Spinal cord (tissue), 10 donors: ENCODE measurements around the gene ATXN2L. TPM values are rescaled to one million over a fixed set of nuclear protein-coding genes. Genes with fewer than 3 reads are reported as not detected.

Experiments
- DNase-seq, 6 donors: peaks; one replicate each; pipeline versions ENCODE4 v3.0.0 to v3.0.0-alpha.2; 2013 to 2015; ENCODE audit warnings: low spot score in 6 of 6, low read depth in 4 of 6
- H3K27ac ChIP-seq: one replicate; pipeline ENCODE4 v1.5.1; 2013; ENCODE audit warnings: low read depth, low read length, control low read depth
- H3K27me3 ChIP-seq: one replicate; pipeline ENCODE4 v1.6.1; 2013; ENCODE audit warnings: low read length; ENCODE audit not compliant: control insufficient read depth, insufficient read depth
- H3K36me3 ChIP-seq: one replicate; pipeline ENCODE4 v1.6.1; 2013; ENCODE audit warnings: low read length; ENCODE audit not compliant: control insufficient read depth, insufficient read depth
- H3K4me1 ChIP-seq: one replicate; pipeline ENCODE4 v1.6.1; 2013; ENCODE audit warnings: low read length; ENCODE audit not compliant: control insufficient read depth, insufficient read depth
- H3K4me3 ChIP-seq: one replicate; pipeline ENCODE4 v1.5.1; 2013; ENCODE audit warnings: low read depth, low read length, control low read depth
- H3K9me3 ChIP-seq: one replicate; pipeline ENCODE4 v1.6.1; 2013; ENCODE audit warnings: low read length; ENCODE audit not compliant: control insufficient read depth, insufficient read depth
- WGBS: methylation state at CpG from one replicate; pipeline ENCODE4 v1.1.5; 2013; ENCODE audit warnings: missing lambda C conversion rate; ENCODE audit not compliant: insufficient coverage; 5-methylcytosine and 5-hydroxymethylcytosine counted together
- polyA plus RNA-seq, 2 donors: library from polyadenylated mRNA; unstranded; fragments of 120-200 nt; gene quantifications; one replicate each; pipeline ENCODE4 v1.2.1, GENCODE V29; 2013; ENCODE audit not compliant: insufficient read length in 2 of 2
- total RNA-seq, 2 donors: library from RNA; depleted of rRNA in 1 of 2; stranded (reverse); fragments of 120-200 nt in 1 of 2; fragments of >200 nt in 1 of 2; gene quantifications; one replicate each; pipeline versions ENCODE4 v1.2.3 to v1.2.4, GENCODE V29; 2013 to 2014
- donor health status: healthy.

The ATXN2L gene
- total and polyA plus RNA-seq, 4 donors, result 40.1 to 159 (median 89.5) TPM

DNA sequence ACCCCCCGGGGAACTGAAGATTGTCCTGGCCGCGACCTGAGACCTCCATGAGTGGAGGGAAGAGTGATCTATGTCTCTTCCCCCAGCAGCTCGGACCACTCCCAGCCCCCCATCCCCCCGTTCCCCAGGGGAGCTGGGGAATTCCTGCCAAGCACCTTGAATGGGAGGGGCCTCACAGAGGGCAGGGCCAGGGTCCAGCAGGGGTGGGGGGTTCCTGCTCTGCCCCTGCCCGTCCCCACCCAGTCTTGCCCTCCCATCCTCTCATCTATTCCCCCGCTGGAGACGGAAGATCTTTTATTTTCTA is 13.9 kb downstream of the ATXN2L start:
- Histone ChIP-seq H3K27me3 (no peaks in the 10 kb centered on the region), H3K36me3 (peaks cover 77% of the 10 kb centered on the region), H3K4me3 (no peak overlapping the region), H3K9me3 (no peaks in the 10 kb centered on the region), H3K4me1 (no peaks in the 10 kb centered on the region), H3K27ac (no peak overlapping the region)
- no CpG with 5 or more reads among the region's 8 CpGs for WGBS
- no peak for DNase-seq

DNA sequence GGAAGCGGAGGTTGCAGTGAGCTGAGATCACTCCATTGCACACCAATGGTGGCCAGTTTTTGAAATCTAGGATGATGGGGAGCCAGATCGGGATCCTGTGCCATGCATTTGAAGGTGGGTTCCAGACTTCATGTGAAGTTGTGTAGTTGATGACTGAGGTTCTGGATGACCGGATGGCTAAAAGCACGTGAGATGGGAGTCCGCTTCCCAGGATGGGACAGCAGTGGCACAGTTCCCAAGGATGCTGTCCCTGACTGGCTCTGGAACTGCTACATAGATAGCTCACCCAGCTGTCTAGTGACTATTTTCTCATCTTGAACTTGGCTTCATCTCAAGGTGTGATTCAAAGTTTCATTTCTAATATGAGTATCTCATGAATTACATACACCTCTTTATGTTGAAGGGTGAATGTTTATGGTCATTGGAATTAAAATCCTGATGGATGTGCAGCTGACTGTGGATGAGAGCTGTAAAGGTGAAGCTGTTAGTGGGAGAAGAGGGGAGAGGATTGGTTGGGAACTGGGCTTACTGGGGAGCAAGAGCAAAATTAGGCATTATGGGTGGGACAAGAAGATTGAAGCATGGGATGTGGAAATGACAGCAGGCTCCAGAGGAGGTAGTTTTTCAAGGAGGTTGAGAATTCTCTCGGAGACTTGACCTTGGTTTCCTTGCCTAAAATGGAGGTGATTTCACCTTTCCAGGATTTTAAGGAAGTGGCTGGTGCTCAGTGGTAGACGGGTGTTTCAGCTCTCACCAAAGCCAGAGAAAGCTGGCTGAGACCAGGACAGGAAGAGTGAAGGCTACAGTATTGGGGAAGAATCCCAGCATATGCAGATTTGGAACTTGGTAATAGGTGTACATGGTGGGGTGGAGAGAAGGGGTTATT is 15.1 kb downstream of the ATXN2L start:
- WGBS, result 95% methylated on average over 7 of the region's 7 CpGs
- DNase-seq, result no peak
- Histone ChIP-seq H3K4me3 (no peak overlapping the region), H3K9me3 (no peaks in the 10 kb centered on the region), H3K27me3 (no peaks in the 10 kb centered on the region), H3K36me3 (peaks cover 78% of the 10 kb centered on the region), H3K4me1 (no peaks in the 10 kb centered on the region), H3K27ac (no peak overlapping the region)

- H3K4me3 ChIP-seq, result no peak overlapping the region
- H3K36me3 ChIP-seq, result peaks cover 78% of the 10 kb centered on the region
- no peak for DNase-seq
- H3K27me3 ChIP-seq, result no peaks in the 10 kb centered on the region
- no peaks in the 10 kb centered on the region for H3K9me3 ChIP-seq
- no peaks in the 10 kb centered on the region for H3K4me1 ChIP-seq
- H3K27ac ChIP-seq, result no peak overlapping the region
- 100% methylated on average over 1 of the region's 1 CpG for WGBS
Measured at GRCh38 chr16:28838558-28838918, 15.7 kb downstream of the ATXN2L start.

DNA sequence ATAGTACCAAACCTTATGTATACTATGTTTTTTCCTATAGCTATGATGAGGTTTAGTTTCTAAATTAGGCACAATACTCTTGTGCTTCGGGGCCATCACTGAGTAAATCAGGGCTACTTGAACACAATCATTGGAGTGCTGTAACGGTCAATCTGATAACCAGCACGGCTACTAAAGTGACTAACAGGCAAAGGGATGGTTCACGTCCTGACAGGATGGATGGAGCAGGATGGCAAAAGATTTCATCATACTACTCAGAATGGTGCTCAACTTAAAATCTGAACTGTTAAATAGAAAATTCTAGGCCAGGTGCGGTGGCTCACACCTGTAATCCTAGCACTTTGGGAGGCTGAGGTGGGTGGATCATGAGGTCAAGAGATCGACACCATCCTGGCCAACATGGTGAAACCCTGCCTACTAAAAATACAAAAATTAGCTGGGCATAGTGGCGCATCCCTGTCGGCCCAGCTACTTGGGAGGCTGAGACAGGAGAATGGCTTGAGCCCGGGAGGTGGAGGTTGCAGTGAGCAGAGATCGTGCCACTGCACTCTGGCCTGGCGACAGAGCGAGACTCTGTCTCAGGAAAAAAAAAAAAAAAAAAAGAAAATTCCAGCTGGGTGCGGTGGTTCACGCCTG is 16.3 kb downstream of the ATXN2L start:
- no peak for DNase-seq
- peaks cover 78% of the 10 kb centered on the region for H3K36me3 ChIP-seq
- 96% methylated on average over 8 of the region's 14 CpGs for WGBS
- H3K27me3 ChIP-seq, result no peaks in the 10 kb centered on the region
- no peaks in the 10 kb centered on the region for H3K9me3 ChIP-seq
- no peak overlapping the region for H3K4me3 ChIP-seq
- no peak overlapping the region for H3K27ac ChIP-seq
- H3K4me1 ChIP-seq, result no peaks in the 10 kb centered on the region

DNA sequence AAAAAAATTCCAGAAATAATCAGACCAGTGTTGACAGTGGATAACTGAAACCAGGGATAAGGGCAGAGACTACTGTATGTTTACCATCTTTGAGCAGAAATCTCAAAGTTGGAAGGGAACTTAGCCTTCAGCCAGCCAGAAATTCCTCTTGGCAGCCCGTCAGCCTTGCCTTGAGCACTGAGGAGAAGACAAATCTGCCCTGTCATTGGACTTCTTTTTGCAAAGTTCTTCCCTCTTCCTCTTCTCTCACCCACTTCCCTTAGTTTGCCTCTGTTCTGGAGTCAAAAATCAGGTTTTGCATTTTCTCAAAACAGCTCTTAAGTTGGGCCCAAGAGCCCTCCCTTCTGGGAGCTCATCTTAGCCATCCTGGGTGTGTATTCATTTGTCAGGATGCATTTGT is 17.1 kb downstream of the ATXN2L start:
- Histone ChIP-seq H3K4me1 (peaks cover 4% of the 10 kb centered on the region), H3K9me3 (no peaks in the 10 kb centered on the region), H3K36me3 (peaks cover 78% of the 10 kb centered on the region), H3K27me3 (no peaks in the 10 kb centered on the region), H3K4me3 (no peak overlapping the region), H3K27ac (no peak overlapping the region)
- 80% methylated on average over 1 of the region's 1 CpG for WGBS
- DNase-seq, result no peak

- Histone ChIP-seq H3K4me3 (no peak overlapping the region), H3K36me3 (peaks cover 51% of the 10 kb centered on the region), H3K9me3 (no peaks in the 10 kb centered on the region), H3K27me3 (no peaks in the 10 kb centered on the region), H3K4me1 (peaks cover 25% of the 10 kb centered on the region), H3K27ac (no peak overlapping the region)
- no peak for DNase-seq
- 70% methylated on average over 6 of the region's 7 CpGs for WGBS
Measured at GRCh38 chr16:28842696-28843095, 19.9 kb downstream of the ATXN2L start.

- 97% methylated on average over 11 of the region's 12 CpGs for WGBS
- DNase-seq, result no peak
- Histone ChIP-seq H3K27ac (no peak overlapping the region), H3K27me3 (no peaks in the 10 kb centered on the region), H3K4me1 (peaks cover 25% of the 10 kb centered on the region), H3K9me3 (no peaks in the 10 kb centered on the region), H3K4me3 (no peak overlapping the region), H3K36me3 (peaks cover 46% of the 10 kb centered on the region)
Measured at GRCh38 chr16:28843766-28844165, 21.0 kb downstream of the ATXN2L start.

DNA sequence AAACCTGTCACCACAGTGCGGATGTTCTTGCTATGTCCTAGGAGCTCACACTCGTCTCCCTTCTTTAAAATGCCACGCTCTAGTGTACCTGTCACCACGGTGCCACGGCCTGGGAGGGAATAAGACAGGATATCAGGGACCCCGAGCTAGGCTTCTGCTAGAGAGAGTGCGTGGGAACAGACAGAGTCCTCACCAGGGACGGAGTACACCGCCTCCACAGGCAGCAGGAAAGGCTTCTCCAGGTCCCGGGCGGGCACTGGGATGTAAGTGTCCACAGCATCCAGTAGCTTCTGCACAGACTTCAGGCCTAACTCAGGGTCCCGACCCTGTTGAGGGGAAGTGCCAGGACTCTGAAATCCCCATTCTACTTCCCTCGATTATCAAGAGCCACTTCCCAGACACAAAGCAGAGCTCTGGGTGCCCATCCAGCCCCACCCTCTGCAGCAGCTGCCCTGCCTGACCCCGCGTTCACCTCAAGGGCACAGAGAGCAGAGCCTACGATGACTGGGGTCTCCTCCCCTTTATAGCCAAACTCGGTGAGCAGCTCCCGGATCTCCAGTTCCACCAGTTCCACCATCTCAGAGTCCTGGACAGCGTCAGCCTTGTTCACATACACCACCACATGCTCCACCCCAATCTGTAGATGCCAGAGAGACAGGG is 21.6 kb downstream of the ATXN2L start:
- Histone ChIP-seq H3K4me1 (peaks cover 25% of the 10 kb centered on the region), H3K27ac (no peak overlapping the region), H3K27me3 (no peaks in the 10 kb centered on the region), H3K36me3 (peaks cover 43% of the 10 kb centered on the region), H3K4me3 (no peak overlapping the region), H3K9me3 (no peaks in the 10 kb centered on the region)
- WGBS, result 93% methylated on average over 19 of the region's 19 CpGs
- no peak for DNase-seq

DNA sequence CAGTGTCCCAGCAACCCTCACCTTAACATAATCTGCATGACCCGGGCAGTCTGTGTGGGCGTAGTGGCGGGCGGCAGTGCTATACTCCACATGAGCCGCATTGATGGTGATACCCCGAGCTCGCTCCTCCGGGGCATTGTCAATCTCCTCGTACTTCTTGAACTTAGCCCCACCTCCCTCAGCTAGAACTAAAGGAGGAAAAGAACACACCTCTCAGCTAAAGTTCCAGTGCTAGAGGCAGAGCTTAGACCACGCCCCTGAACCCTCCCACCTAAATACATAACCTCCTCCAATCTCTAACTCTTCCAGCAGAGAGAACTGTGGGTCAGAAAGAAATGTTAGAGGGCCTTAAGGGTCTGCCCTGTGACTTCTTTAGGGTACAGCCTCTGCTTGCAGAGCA is 22.5 kb downstream of the ATXN2L start:
- H3K4me3 ChIP-seq, result peak overlapping the region; percentile 81
- 74% methylated on average over 7 of the region's 10 CpGs for WGBS
- H3K9me3 ChIP-seq, result no peaks in the 10 kb centered on the region
- no peak for DNase-seq
- no peaks in the 10 kb centered on the region for H3K27me3 ChIP-seq
- H3K4me1 ChIP-seq, result peaks cover 25% of the 10 kb centered on the region
- H3K36me3 ChIP-seq, result peaks cover 42% of the 10 kb centered on the region
- no peak overlapping the region for H3K27ac ChIP-seq

DNA sequence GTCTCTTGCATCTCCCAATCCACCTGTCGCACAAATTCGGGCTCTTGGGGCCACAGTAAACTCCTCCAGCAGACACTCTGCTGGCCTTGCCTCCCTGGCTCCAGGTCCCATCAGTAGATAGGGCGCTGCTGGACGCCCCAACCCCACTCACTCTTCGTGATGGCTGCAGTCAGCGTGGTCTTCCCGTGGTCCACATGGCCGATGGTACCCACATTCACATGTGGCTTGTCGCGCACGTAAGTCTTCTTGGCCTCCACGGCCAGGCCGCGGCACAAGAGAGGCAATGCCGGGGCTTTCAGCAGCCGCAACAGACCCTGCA is 22.9 kb downstream of the ATXN2L start:
- Histone ChIP-seq H3K36me3 (peaks cover 40% of the 10 kb centered on the region), H3K4me1 (peaks cover 25% of the 10 kb centered on the region), H3K27ac (peak overlapping the region; percentile 48), H3K4me3 (peak overlapping the region; percentile 81), H3K27me3 (no peaks in the 10 kb centered on the region), H3K9me3 (no peaks in the 10 kb centered on the region)
- no peak for DNase-seq
- under 1% methylated on average over 16 of the region's 16 CpGs for WGBS
